ENCODE measurements around the gene SERPINB2.
"Not testable (repeated sequence)": the region's sequence is repeated elsewhere in the genome, so short reads cannot be mapped to it uniquely, and the experiment has no call there.

The SERPINB2 gene

DNA sequence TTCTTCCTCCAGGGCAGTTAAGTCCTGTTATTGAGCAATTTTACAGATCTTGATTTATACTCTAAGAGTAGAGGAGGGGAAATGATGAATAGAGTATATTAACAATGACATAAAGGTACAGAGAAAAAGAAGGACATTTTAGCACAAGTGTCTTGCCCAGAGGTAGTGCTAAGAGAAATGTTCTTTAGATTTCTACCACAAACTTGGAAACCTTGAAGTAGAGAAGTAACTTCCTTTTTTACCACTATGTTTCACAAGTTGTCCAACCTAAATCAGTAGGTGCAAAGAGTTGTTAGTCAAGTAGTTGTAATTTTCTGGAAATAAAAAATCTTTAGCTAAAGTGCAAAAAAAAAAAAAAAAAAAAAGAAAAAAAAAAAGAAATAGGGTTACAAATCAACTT lies 41.9 kb downstream of the SERPINB2 start:
- peaks cover 32 to 33% of the 10 kb centered on the region in 2 donors for H3K27me3 Mint-ChIP-seq
- not testable (repeated sequence) for H3K4me3 Mint-ChIP-seq; H3K36me3 Mint-ChIP-seq (ENCODE audit: insufficient read depth); ATAC-seq (replicated peaks); H3K4me1 Mint-ChIP-seq (ENCODE audit: low read depth in 2 of 2); H3K27ac Mint-ChIP-seq; DNase-seq; H3K9me3 Mint-ChIP-seq

DNA sequence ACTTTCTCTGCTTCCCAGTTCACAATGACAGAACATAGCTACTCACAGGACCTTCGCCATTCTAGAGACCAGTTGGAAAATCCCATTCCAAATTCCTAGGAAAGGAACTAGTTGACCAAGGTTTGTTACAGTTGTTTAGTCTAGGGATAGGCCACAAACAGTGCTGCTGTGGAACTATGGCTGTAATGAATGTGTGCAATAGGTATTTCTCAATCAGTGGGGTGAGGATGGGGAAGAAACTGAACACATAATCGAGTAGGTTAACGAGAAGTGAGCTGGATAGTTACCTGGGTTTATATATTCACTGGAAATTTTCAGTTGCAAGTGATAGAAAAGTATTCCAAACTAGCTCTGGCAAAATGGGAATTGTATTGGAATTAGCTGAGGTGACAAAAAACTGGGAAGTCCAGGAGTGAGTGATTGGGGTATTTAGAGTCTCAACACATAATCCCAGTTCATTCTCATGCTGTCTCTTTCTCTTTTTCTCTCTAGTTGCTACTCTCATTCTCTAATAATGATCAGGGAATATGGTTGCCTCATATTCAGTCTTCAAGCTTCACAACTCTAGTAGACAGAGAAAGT lies 43.4 kb downstream of the SERPINB2 start:
- no peaks in the 10 kb centered on the region for H3K9me3 Mint-ChIP-seq
- H3K4me1 Mint-ChIP-seq (ENCODE audit: low read depth in 2 of 2) = no peaks in the 10 kb centered on the region
- no peaks in the 10 kb centered on the region for H3K36me3 Mint-ChIP-seq (ENCODE audit: insufficient read depth)
- ATAC-seq (replicated peaks) = no peak
- peaks cover 18 to 24% of the 10 kb centered on the region in 2 donors for H3K27me3 Mint-ChIP-seq
- no peak overlapping the region for H3K27ac Mint-ChIP-seq
- no peak for DNase-seq
- no peak overlapping the region for H3K4me3 Mint-ChIP-seq

DNA sequence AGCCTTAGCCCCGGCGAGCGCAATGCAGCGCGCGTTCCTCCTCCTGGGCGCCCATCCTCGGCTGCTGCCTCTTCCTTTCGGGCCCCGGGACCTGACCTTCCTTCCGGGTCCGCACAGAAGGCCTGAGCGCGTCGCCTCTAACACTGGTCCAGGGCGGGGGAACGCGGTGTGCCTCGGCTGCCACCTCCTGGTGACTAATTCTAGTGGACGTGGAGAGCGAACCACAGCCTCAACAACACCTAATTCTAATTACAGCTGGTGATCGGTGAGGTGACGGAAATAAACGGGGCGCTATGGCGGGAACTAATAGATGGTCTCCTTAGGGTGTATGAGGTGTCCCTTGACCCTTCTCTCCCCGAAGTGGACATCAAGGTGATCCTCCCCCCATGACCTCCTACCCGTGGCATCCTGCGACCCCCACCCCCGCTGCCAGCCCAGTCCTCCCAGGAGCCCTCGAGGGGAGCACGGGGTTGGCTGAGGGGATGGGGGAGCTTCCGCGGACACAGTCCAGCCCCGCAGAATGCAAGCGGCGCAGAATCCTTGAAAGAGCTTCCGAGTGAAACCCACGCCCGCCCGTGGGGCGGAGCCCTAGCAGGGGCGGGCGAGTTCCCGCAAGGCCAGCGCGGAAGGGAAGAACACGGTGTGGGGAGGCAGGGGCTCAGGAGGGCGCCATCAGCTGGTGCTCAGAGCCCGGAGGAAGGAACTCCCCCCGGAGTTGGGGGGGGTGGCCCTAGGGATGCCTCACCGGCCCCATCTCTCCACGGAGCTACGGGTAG lies 48.8 kb downstream of the SERPINB2 start:
- no peak overlapping the region for H3K27ac Mint-ChIP-seq
- no peak overlapping the region for H3K4me3 Mint-ChIP-seq
- no peaks in the 10 kb centered on the region for H3K36me3 Mint-ChIP-seq (ENCODE audit: insufficient read depth)
- H3K27me3 Mint-ChIP-seq = peaks cover 12 to 17% of the 10 kb centered on the region in 2 donors
- ATAC-seq (replicated peaks) = peak; percentile 89
- DNase-seq = peak; percentile 41 to 44 (median 44)
- no peaks in the 10 kb centered on the region for H3K9me3 Mint-ChIP-seq
- H3K4me1 Mint-ChIP-seq (ENCODE audit: low read depth in 2 of 2) = peaks cover 3 to 4% of the 10 kb centered on the region in 2 donors

DNA sequence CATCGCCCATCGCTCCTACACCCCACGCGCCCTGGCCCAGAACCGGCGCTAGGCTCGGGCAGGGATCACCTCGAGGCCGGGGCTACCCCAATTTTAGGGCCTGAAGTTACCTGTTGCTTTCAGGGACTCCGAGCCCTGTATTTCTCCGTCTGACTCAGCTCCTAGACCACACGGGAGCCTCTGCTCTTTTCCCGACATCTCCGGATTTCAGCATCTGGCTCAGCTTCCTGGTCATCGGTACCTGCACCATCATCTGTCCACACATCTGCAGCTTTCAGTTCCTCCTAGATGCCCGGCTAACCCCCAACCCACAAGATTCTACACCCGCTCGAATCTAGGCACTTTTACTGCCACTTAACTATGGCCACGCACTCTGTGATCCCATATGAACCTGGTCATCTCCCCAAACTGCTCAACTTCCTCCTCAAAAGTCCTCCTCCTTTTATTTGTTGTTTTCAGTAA lies 49.5 kb downstream of the SERPINB2 start:
- no peak for ATAC-seq (replicated peaks)
- Mint-ChIP-seq H3K4me1 (ENCODE audit: low read depth in 2 of 2) (peaks cover 3 to 4% of the 10 kb centered on the region in 2 donors), H3K36me3 (ENCODE audit: insufficient read depth) (no peaks in the 10 kb centered on the region), H3K27ac (no peak overlapping the region), H3K9me3 (no peaks in the 10 kb centered on the region), H3K27me3 (peaks cover 18 to 21% of the 10 kb centered on the region in 2 donors), H3K4me3 (no peak overlapping the region)
- DNase-seq = no peak

DNA sequence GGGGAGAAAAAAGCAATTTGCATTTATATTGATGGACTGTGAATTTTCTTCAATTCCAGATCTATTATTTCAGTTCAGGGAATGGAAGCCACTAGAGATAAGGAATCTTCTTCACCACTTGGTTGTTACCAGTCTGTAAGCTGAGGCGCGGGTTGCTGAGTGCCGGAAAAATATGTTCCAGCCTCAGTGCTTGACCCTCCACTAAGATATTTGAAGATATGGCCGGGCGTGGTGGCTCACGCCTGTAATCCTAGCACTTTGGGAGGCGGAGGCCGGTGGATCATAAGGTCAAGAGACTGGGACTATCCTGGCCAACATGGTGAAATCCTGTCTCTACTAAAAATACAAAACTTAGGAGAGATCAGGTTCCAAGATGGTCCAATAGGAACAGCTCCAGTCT lies 52.5 kb downstream of the SERPINB2 start:
- peaks cover 41 to 42% of the 10 kb centered on the region in 2 donors for H3K27me3 Mint-ChIP-seq
- H3K4me1 Mint-ChIP-seq (ENCODE audit: low read depth in 2 of 2) = peaks cover 3 to 4% of the 10 kb centered on the region in 2 donors
- H3K27ac Mint-ChIP-seq = no peak overlapping the region
- no peak for DNase-seq
- no peaks in the 10 kb centered on the region for H3K36me3 Mint-ChIP-seq (ENCODE audit: insufficient read depth)
- ATAC-seq (replicated peaks) = no peak
- no peaks in the 10 kb centered on the region for H3K9me3 Mint-ChIP-seq
- H3K4me3 Mint-ChIP-seq = no peak overlapping the region

DNA sequence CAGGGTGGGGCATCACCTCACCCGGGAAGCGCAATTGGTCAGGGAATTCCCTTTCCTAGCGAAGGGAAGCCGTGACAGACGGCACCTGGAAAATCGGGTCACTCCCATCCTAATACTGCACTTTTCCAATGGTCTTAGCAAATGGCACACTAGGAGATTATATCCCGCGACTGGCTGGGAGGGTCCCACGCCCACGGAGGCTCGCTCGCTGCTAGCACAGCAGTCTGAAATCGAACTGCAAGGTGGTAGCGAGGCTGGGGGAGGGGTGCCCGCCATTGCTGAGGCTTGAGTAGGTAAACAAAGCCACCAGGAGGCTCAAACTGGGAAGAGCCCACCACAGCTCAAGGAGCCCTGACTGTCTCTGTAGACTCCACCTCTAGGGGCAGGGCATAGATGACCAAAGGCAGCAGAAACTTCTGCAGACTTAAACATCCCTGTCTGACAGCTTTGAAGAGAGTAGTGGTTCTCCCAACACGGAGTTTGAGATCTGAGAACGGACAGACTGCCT lies 53.1 kb downstream of the SERPINB2 start:
- H3K4me1 Mint-ChIP-seq (ENCODE audit: low read depth in 2 of 2); ATAC-seq (replicated peaks); H3K36me3 Mint-ChIP-seq (ENCODE audit: insufficient read depth); H3K4me3 Mint-ChIP-seq; DNase-seq; H3K27ac Mint-ChIP-seq; H3K9me3 Mint-ChIP-seq: not testable (repeated sequence)
- H3K27me3 Mint-ChIP-seq = peaks cover 41 to 42% of the 10 kb centered on the region in 2 donors

DNA sequence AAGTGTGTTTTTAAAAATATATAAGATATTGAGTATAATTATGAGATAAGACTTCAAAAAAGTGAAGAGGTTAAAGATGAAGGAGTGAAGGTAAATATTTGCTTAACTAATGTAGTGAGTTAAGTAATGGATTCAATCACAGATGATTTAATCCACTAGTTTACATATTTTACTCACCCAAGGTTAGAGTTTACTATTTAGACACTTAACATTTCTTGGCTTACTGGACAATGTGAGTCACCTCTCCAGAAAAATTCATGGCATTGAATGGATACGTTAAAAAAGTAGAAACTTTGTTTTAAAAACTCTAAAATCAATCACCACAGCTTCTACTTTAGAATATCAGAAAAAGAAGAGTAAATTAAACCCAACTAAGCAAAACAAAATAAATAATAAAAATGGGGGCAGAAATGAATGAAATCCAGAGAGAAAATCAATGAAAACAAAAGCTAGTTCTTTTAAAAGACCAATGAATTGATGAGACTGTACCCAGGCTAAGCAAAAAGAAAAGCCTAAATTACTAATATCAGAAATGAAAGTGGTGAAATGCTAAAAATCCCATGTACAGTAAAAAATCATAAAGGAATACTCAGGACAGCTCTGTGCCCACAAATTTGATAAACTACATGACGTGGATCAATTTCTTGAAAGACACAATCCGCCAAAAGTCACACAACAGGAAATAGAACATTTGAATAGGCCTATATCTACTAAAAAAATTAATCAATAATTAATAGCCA lies 59.7 kb downstream of the SERPINB2 start:
- H3K27ac Mint-ChIP-seq = no peak overlapping the region
- H3K27me3 Mint-ChIP-seq = peaks cover 35 to 40% of the 10 kb centered on the region in 2 donors

DNA sequence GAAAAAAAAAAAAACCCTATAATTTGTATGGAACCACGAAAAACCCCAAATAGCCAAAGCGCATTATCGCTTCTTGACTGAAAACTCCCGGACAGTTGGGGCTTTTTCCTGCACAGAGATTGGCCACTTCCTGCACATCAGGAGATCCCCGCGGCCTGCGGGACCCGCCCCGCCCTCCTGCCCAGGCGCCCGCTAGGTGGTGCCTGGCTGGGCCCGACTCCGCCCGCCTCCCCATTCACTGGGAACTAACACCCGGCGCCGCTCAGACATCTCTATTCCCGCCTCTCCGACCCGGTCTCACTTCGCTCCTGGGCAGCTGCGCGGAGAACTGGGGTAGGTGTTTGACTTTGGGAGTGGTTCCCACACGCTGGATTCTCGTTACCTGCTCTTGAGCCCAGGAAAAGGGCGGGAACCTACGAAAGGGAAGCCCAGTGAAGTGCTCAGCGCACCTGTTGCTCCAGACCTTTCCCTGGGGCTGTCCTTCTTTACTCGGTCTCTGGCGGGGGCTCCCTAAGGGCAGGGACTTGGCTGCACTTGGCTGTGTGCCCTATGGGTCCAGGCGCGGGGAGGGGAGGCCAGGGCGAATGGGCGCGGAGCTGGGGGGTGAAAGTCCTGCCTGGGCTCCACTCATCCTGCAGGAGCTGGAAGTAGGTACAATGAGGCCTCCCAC lies 61.7 kb downstream of the SERPINB2 start, which contains the start of gene HMSD:
Gene HMSD, plus strand, starts transcription at position 234 of the 670 bp plus-strand sequence. CDS start 4,155 bp downstream, outside the sequence.
- Mint-ChIP-seq H3K36me3 (ENCODE audit: insufficient read depth) (no peaks in the 10 kb centered on the region), H3K4me3 (peak within 1 kb of the TSS; percentile 76 to 81), H3K9me3 (no peaks in the 10 kb centered on the region), H3K27ac (no peak within 1 kb of the TSS), H3K27me3 (peaks cover 16 to 20% of the 10 kb centered on the region in 2 donors), H3K4me1 (ENCODE audit: low read depth in 2 of 2) (peaks cover 13 to 18% of the 10 kb centered on the region in 2 donors)
- DNase-seq (peak; percentile 28 to 41 (median 29)), ATAC-seq (replicated peaks) (peak; percentile 97)

More for the DNA sequence above, 59.7 kb downstream of the SERPINB2 start:
- Mint-ChIP-seq H3K36me3 (ENCODE audit: insufficient read depth) (no peaks in the 10 kb centered on the region), H3K4me1 (ENCODE audit: low read depth in 2 of 2) (peaks cover 13 to 18% of the 10 kb centered on the region in 2 donors), H3K9me3 (no peaks in the 10 kb centered on the region), H3K4me3 (no peak overlapping the region)
- DNase-seq (no peak), ATAC-seq (replicated peaks) (no peak)

DNA sequence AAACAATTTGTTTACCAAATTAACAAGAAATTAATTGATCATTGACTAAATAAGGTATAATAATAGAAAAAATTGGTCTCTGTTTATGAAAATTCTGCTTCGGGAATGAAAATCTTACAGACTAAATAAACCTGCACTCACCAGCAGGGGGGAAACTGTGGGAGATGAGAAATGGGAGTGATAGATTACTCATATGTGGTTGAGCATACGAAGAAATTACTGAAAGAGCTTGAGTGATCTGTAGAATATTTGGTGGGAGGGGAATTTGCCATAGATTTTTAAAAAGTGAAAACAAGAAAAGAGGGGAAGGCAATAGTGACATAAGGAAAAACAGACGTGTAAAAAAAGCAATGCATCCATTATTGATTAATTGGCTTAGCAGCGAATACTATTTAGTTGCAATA lies 63.8 kb downstream of the SERPINB2 start:
- no peak for ATAC-seq (replicated peaks)
- H3K36me3 Mint-ChIP-seq (ENCODE audit: insufficient read depth) = peaks cover 2% of the 10 kb centered on the region
- H3K4me3 Mint-ChIP-seq = no peak overlapping the region
- H3K27me3 Mint-ChIP-seq = peaks cover 17 to 21% of the 10 kb centered on the region in 2 donors
- DNase-seq = no peak
- no peak overlapping the region for H3K27ac Mint-ChIP-seq
- H3K4me1 Mint-ChIP-seq (ENCODE audit: low read depth in 2 of 2) = peaks cover 13 to 18% of the 10 kb centered on the region in 2 donors
- no peaks in the 10 kb centered on the region for H3K9me3 Mint-ChIP-seq
